Testis (tissue), 2 donors: ENCODE measurements around the gene MCAT.

Experiments
- POLR2A ChIP-seq: fragments of 450-650 bp; IDR thresholded peaks from one replicate; pipeline ENCODE4 v1.6.1; 2017; ENCODE audit warnings: antibody characterized with exemption, mild to moderate bottlenecking, moderate library complexity
- TF ChIP-seq, protein P1 (sequence below), 3 experiments: fragments of 450-650 bp in 2 of 3; fragments of 200-600 bp in 1 of 3; sonication (generic) in 1 of 3; IDR thresholded peaks; one replicate each; pipeline ENCODE4 v1.5.1; 2016 to 2019; ENCODE audit warnings: antibody characterized with exemption in 3 of 3, mild to moderate bottlenecking in 2 of 3, moderate library complexity in 1 of 3

DNA sequence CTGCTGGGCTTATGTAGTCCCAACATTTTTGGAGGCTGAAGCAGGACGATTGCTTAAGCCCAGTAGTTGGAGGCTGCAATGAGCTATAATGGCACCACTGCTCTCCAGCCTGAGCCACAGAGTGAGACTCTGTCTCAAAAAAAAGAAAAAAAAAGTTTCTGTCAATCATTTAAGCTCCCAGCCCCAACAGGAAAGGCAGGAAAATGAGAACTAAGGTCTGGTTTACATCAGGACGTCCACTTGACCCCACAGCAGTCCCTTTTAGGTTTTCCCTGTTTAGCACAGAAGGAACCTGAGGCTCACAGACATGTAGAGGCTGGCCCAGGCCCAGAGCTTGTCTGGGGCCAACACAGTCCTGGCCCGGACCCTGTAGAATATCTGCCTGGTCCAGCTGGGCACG, 44.8 kb downstream of the MCAT start:
- TF ChIP-seq, protein P1, sequence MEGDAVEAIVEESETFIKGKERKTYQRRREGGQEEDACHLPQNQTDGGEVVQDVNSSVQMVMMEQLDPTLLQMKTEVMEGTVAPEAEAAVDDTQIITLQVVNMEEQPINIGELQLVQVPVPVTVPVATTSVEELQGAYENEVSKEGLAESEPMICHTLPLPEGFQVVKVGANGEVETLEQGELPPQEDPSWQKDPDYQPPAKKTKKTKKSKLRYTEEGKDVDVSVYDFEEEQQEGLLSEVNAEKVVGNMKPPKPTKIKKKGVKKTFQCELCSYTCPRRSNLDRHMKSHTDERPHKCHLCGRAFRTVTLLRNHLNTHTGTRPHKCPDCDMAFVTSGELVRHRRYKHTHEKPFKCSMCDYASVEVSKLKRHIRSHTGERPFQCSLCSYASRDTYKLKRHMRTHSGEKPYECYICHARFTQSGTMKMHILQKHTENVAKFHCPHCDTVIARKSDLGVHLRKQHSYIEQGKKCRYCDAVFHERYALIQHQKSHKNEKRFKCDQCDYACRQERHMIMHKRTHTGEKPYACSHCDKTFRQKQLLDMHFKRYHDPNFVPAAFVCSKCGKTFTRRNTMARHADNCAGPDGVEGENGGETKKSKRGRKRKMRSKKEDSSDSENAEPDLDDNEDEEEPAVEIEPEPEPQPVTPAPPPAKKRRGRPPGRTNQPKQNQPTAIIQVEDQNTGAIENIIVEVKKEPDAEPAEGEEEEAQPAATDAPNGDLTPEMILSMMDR (IDR thresholded peaks at IDR 0.05), result no peak
- TF ChIP-seq POLR2A, result no peak
